ENCODE data around the gene PTTG2. TPM values are rescaled to one million over a fixed set of nuclear protein-coding genes. Genes with fewer than 3 reads are reported as not detected.
A peak's percentile ranks its signal among the peaks of the same experiment; 100 is the strongest.

PTTG2 gene
- polyA plus RNA-seq, 1 of the 3 experiments (the other 2 are of a cell fraction), result not detected

- no peak overlapping the region for H3K27ac ChIP-seq (ENCODE audit: low read depth in 2 of 2, low read length in 1 of 2)
- no peak overlapping the region for H3K9ac ChIP-seq
- H3K4me1 ChIP-seq (ENCODE audit: control insufficient read depth in 1 of 2, insufficient read depth in 2 of 2, low read depth in 1 of 2, low read length in 1 of 2), result peaks cover 4 to 16% of the 10 kb centered on the region in 2 experiments; a peak in 3 of 4 replicates
- DNase-seq, result no peak
- TF ChIP-seq JUND (IDR thresholded peaks at IDR 0.05) (peak; percentile 34), MXI1 (IDR thresholded peaks at IDR 0.05; ENCODE audit: low read depth, low read length) (no peak), RCOR1 (IDR thresholded peaks at IDR 0.05; ENCODE audit: low read length) (no peak), TCF12 (IDR thresholded peaks at IDR 0.05) (peak; percentile 55; the same call in 1 of the 2 replicates), NFIC (IDR thresholded peaks at IDR 0.05; ENCODE audit: borderline replicate concordance) (0 out of 2 replicates have a peak, but pooled peaks have one; percentile 21), GATA2 (CRISPR knock-in tag; IDR thresholded peaks at IDR 0.05) (peak; percentile 13; the same call in 1 of the 2 replicates), TEAD4 (IDR thresholded peaks at IDR 0.05; ENCODE audit: borderline replicate concordance, insufficient read depth) (peak; percentile 30; the same call in 1 of the 2 replicates)
- TF ChIP-seq, protein P1, sequence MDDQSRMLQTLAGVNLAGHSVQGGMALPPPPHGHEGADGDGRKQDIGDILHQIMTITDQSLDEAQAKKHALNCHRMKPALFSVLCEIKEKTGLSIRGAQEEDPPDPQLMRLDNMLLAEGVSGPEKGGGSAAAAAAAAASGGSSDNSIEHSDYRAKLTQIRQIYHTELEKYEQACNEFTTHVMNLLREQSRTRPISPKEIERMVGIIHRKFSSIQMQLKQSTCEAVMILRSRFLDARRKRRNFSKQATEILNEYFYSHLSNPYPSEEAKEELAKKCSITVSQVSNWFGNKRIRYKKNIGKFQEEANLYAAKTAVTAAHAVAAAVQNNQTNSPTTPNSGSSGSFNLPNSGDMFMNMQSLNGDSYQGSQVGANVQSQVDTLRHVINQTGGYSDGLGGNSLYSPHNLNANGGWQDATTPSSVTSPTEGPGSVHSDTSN (IDR thresholded peaks at IDR 0.05), result peak; percentile 65
- H3K36me3 ChIP-seq (replicated peaks in 1 of 2; ENCODE audit: control insufficient read depth in 1 of 2, insufficient read depth in 2 of 2, low read length in 1 of 2), result no peaks in the 10 kb centered on the region
- H2AFZ ChIP-seq (ENCODE audit: low read depth), result peak overlapping the region; percentile 33; the same call in 1 of the 2 replicates
- peak overlapping the region; percentile 45 for H3K4me2 ChIP-seq
- H3K4me3 ChIP-seq (ENCODE audit: low read depth in 2 of 2, low read length in 1 of 2), result no peak overlapping the region; a peak in 1 of 4 replicates
- peaks cover 20% of the 10 kb centered on the region; the same call in 1 of the 2 replicates for H3K27me3 ChIP-seq (ENCODE audit: insufficient read depth)
- H4K20me1 ChIP-seq (ENCODE audit: insufficient read depth), result 0 out of 2 replicates have a peak, but pooled peaks cover 3% of the 10 kb centered on the region
- H3F3A ChIP-seq (replicated peaks; ENCODE audit: insufficient read depth), result peaks cover 15% of the 10 kb centered on the region
- H3K79me2 ChIP-seq (ENCODE audit: insufficient read depth), result no peaks in the 10 kb centered on the region
- CTCF ChIA-PET, result no interaction called here
- POLR2A ChIA-PET, result no interaction called here
- 24% methylated on average over 12 of the region's 12 CpGs for WGBS (ENCODE audit: low lambda C conversion rate)
- H3K9me3 ChIP-seq, result no peaks in the 10 kb centered on the region
- no peaks in the 10 kb centered on the region for H3K9me2 ChIP-seq
These were observed 31.5 kb upstream of the PTTG2 start for GRCh38 chr4:37928426-37929416.

- ChIA-PET CTCF (no interaction called here), POLR2A (no interaction called here)
- Histone ChIP-seq H3K4me3 (ENCODE audit: low read depth in 2 of 2, low read length in 1 of 2) (no peak overlapping the region), H3K4me2 (no peak overlapping the region), H3K27me3 (ENCODE audit: insufficient read depth) (peaks cover 13% of the 10 kb centered on the region; the same call in 1 of the 2 replicates), H3K79me2 (ENCODE audit: insufficient read depth) (no peaks in the 10 kb centered on the region), H4K20me1 (ENCODE audit: insufficient read depth) (0 out of 2 replicates have a peak, but pooled peaks cover 3% of the 10 kb centered on the region), H3K9me2 (no peaks in the 10 kb centered on the region), H3K9ac (no peak overlapping the region), H3K4me1 (ENCODE audit: control insufficient read depth in 1 of 2, insufficient read depth in 2 of 2, low read depth in 1 of 2, low read length in 1 of 2) (peaks cover 3 to 9% of the 10 kb centered on the region in 2 experiments; a peak in 3 of 4 replicates), H2AFZ (ENCODE audit: low read depth) (no peak overlapping the region), H3K9me3 (no peaks in the 10 kb centered on the region), H3K27ac (ENCODE audit: low read depth in 2 of 2, low read length in 1 of 2) (no peak overlapping the region), H3K36me3 (replicated peaks in 1 of 2; ENCODE audit: control insufficient read depth in 1 of 2, insufficient read depth in 2 of 2, low read length in 1 of 2) (no peaks in the 10 kb centered on the region), H3F3A (replicated peaks; ENCODE audit: insufficient read depth) (peaks cover 15% of the 10 kb centered on the region)
- 69% methylated on average over 8 of the region's 8 CpGs for WGBS (ENCODE audit: low lambda C conversion rate)
- no peak for DNase-seq
- TF ChIP-seq REST (IDR thresholded peaks at IDR 0.05; ENCODE audit: low read depth, low read length), result no peak
- no peak for TF ChIP-seq MXI1 (IDR thresholded peaks at IDR 0.05; ENCODE audit: low read depth, low read length)
- TF ChIP-seq EZH2phosphoT487 (IDR thresholded peaks at IDR 0.05; ENCODE audit: borderline replicate concordance, low read depth), result no peak
- TF ChIP-seq RXRA (IDR thresholded peaks at IDR 0.05; ENCODE audit: borderline replicate concordance, low read depth), result no peak
- no peak for TF ChIP-seq NFIC (IDR thresholded peaks at IDR 0.05; ENCODE audit: borderline replicate concordance)
- TF ChIP-seq YY1 (IDR thresholded peaks at IDR 0.05; ENCODE audit: low read depth), result no peak
- no peak for TF ChIP-seq TCF12 (IDR thresholded peaks at IDR 0.05)
- TF ChIP-seq CHD2 (IDR thresholded peaks at IDR 0.05; ENCODE audit: low read length, partially characterized antibody), result no peak
- no peak for TF ChIP-seq RCOR1 (IDR thresholded peaks at IDR 0.05; ENCODE audit: low read length)
- no peak for TF ChIP-seq RFX5 (IDR thresholded peaks at IDR 0.05; ENCODE audit: low read length)
- no peak for TF ChIP-seq CTCF (IDR thresholded peaks at IDR 0.05)
- no peak for TF ChIP-seq FOSL2 (IDR thresholded peaks at IDR 0.05; ENCODE audit: borderline replicate concordance, low read depth)
- TF ChIP-seq GATA2 (CRISPR knock-in tag; IDR thresholded peaks at IDR 0.05), result no peak
- TF ChIP-seq SMC3 (IDR thresholded peaks at IDR 0.05; ENCODE audit: low read depth, low read length), result no peak
- TF ChIP-seq POLR2AphosphoS5 (IDR thresholded peaks at IDR 0.05; ENCODE audit: low read depth, low read length), result no peak
These were observed 26.1 kb upstream of the PTTG2 start for GRCh38 chr4:37934096-37934495.

Measured in SK-N-SH (cell line).